IMR-90 (cell line): ENCODE data around the gene NCOA5.

ENCODE experiments used
- CTCF ChIP-seq: conservative IDR thresholded peaks from 2 replicates; pipeline ENCODE4 v1.5.1; 2012; ENCODE audit warnings: mild to moderate bottlenecking, low read depth, low read length, improper control_type of control experiment
- FOS ChIP-seq: fragments of 150-350 bp; IDR thresholded peaks from 2 replicates; pipeline ENCODE4 v1.6.1; 2016; ENCODE audit warnings: low read depth, low read length
- MAFK ChIP-seq: IDR thresholded peaks from 2 replicates; pipeline ENCODE4 v1.6.1; 2012; ENCODE audit warnings: low read depth, low read length, improper control_type of control experiment
- MXI1 ChIP-seq: IDR thresholded peaks from 2 replicates; pipeline ENCODE4 v1.6.1; 2012; ENCODE audit warnings: low read depth, mild to moderate bottlenecking, low read length, moderate library complexity, borderline replicate concordance
- POLR2A ChIP-seq: IDR thresholded peaks from 2 replicates; pipeline ENCODE4 v1.6.1; 2012; ENCODE audit warnings: mild to moderate bottlenecking, low read depth, low read length
- RAD21 ChIP-seq: IDR thresholded peaks from 2 replicates; pipeline ENCODE4 v1.6.1; 2012; ENCODE audit warnings: low read length, improper control_type of control experiment
- RCOR1 ChIP-seq: IDR thresholded peaks from 2 replicates; pipeline ENCODE4 v1.6.1; 2012; ENCODE audit warnings: mild to moderate bottlenecking, low read length, improper control_type of control experiment; ENCODE audit not compliant: insufficient replicate concordance
- USF2 ChIP-seq: fragments of 150-350 bp; IDR thresholded peaks from 2 replicates; pipeline ENCODE4 v1.6.1; 2017; ENCODE audit warnings: mild to moderate bottlenecking, antibody characterized with exemption, low read length, low read depth

GRCh38 chr20:46070215-46070900, 19.4 kb downstream of the NCOA5 start:
- TF ChIP-seq CTCF: no peak
- TF ChIP-seq FOS: peak; percentile 59
- TF ChIP-seq POLR2A: no peak
- peak; percentile 79 for TF ChIP-seq MAFK
- TF ChIP-seq RAD21: no peak
- TF ChIP-seq MXI1: no peak
- TF ChIP-seq USF2: no peak
- no peak for TF ChIP-seq RCOR1
